ENCODE data around the gene EMX1. TPM values are rescaled to one million over a fixed set of nuclear protein-coding genes. Genes with fewer than 3 reads are reported as not detected.
A peak's percentile ranks its signal among the peaks of the same experiment; 100 is the strongest.

EMX1 gene
- total and polyA plus RNA-seq, 2 of the 13 experiments (the other 11 are each of a cell fraction or from before 2014, with no cell fraction given), result 0.62 to 4.9 TPM

DNA sequence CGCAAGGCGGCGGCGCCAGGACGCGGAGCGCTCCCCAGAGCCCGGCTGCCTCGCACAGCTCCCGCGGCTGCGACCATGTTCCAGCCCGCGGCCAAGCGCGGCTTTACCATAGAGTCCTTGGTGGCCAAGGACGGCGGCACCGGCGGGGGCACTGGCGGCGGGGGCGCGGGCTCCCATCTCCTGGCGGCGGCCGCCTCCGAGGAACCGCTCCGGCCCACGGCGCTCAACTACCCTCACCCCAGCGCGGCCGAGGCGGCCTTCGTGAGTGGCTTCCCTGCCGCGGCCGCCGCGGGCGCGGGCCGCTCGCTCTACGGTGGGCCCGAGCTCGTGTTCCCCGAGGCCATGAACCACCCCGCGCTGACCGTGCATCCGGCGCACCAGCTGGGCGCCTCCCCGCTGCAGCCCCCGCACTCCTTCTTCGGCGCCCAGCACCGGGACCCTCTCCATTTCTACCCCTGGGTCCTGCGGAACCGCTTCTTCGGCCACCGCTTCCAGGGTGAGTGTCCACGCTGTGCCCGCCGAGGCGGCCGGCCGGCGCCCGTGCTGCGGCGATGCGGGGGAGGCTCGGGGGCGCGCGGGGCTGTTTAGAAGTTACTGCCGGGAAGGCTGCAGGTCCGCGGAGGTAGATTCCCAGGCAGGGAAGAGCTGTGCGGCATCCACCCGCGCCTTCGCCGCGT lies 696 bp downstream of the EMX1 start (continued):
- TF ChIP-seq, protein P1, sequence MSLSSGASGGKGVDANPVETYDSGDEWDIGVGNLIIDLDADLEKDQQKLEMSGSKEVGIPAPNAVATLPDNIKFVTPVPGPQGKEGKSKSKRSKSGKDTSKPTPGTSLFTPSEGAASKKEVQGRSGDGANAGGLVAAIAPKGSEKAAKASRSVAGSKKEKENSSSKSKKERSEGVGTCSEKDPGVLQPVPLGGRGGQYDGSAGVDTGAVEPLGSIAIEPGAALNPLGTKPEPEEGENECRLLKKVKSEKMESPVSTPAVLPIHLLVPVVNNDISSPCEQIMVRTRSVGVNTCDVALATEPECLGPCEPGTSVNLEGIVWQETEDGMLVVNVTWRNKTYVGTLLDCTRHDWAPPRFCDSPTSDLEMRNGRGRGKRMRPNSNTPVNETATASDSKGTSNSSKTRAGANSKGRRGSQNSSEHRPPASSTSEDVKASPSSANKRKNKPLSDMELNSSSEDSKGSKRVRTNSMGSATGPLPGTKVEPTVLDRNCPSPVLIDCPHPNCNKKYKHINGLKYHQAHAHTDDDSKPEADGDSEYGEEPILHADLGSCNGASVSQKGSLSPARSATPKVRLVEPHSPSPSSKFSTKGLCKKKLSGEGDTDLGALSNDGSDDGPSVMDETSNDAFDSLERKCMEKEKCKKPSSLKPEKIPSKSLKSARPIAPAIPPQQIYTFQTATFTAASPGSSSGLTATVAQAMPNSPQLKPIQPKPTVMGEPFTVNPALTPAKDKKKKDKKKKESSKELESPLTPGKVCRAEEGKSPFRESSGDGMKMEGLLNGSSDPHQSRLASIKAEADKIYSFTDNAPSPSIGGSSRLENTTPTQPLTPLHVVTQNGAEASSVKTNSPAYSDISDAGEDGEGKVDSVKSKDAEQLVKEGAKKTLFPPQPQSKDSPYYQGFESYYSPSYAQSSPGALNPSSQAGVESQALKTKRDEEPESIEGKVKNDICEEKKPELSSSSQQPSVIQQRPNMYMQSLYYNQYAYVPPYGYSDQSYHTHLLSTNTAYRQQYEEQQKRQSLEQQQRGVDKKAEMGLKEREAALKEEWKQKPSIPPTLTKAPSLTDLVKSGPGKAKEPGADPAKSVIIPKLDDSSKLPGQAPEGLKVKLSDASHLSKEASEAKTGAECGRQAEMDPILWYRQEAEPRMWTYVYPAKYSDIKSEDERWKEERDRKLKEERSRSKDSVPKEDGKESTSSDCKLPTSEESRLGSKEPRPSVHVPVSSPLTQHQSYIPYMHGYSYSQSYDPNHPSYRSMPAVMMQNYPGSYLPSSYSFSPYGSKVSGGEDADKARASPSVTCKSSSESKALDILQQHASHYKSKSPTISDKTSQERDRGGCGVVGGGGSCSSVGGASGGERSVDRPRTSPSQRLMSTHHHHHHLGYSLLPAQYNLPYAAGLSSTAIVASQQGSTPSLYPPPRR (CRISPR knock-in tag; IDR thresholded peaks at IDR 0.05; ENCODE audit: borderline replicate concordance), result no peak
- no peak for TF ChIP-seq NFE2 (CRISPR knock-in tag; IDR thresholded peaks at IDR 0.05)
- no peak for TF ChIP-seq ZNF3 (CRISPR knock-in tag; IDR thresholded peaks at IDR 0.05)
- TF ChIP-seq SIX1 (CRISPR knock-in tag; IDR thresholded peaks at IDR 0.05; ENCODE audit: borderline replicate concordance), result no peak
- TF ChIP-seq SRSF9 (IDR thresholded peaks at IDR 0.05; ENCODE audit: borderline replicate concordance, insufficient read depth, low read depth, low read length, poor library complexity, severe bottlenecking), result no peak
- TF ChIP-seq, protein P2, sequence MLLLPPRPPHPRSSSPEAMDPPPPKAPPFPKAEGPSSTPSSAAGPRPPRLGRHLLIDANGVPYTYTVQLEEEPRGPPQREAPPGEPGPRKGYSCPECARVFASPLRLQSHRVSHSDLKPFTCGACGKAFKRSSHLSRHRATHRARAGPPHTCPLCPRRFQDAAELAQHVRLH (CRISPR knock-in tag; IDR thresholded peaks at IDR 0.05; ENCODE audit: borderline replicate concordance, low read depth), result no peak
- TF ChIP-seq NRL (CRISPR knock-in tag; IDR thresholded peaks at IDR 0.05; ENCODE audit: borderline replicate concordance), result no peak
- TF ChIP-seq ESRRA (CRISPR knock-in tag; IDR thresholded peaks at IDR 0.05; ENCODE audit: low read depth), result 0 out of 2 replicates have a peak, but pooled peaks have one; percentile 20
- TF ChIP-seq ZNF24 (IDR thresholded peaks at IDR 0.05), result no peak
- TF ChIP-seq, protein P3, sequence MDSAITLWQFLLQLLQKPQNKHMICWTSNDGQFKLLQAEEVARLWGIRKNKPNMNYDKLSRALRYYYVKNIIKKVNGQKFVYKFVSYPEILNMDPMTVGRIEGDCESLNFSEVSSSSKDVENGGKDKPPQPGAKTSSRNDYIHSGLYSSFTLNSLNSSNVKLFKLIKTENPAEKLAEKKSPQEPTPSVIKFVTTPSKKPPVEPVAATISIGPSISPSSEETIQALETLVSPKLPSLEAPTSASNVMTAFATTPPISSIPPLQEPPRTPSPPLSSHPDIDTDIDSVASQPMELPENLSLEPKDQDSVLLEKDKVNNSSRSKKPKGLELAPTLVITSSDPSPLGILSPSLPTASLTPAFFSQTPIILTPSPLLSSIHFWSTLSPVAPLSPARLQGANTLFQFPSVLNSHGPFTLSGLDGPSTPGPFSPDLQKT (CRISPR knock-in tag; IDR thresholded peaks at IDR 0.05; ENCODE audit: borderline replicate concordance), result peak; percentile 27; the same call in 1 of the 2 replicates
- no peak; the same call in 1 of the 2 replicates for TF ChIP-seq NR2F2 (IDR thresholded peaks at IDR 0.05; ENCODE audit: borderline replicate concordance, low read depth)
- TF ChIP-seq, protein P4, sequence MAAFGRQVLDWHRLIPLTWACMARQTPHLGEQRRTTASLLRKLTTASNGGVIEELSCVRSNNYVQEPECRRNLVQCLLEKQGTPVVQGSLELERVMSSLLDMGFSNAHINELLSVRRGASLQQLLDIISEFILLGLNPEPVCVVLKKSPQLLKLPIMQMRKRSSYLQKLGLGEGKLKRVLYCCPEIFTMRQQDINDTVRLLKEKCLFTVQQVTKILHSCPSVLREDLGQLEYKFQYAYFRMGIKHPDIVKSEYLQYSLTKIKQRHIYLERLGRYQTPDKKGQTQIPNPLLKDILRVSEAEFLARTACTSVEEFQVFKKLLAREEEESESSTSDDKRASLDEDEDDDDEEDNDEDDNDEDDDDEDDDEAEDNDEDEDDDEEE (CRISPR knock-in tag; IDR thresholded peaks at IDR 0.05), result no peak
- TF ChIP-seq FOXC1 (CRISPR knock-in tag; IDR thresholded peaks at IDR 0.05; ENCODE audit: borderline replicate concordance), result no peak
- no peak for TF ChIP-seq ZNF180 (CRISPR knock-in tag; IDR thresholded peaks at IDR 0.05; ENCODE audit: borderline replicate concordance, low read depth)
- TF ChIP-seq RFXAP (CRISPR knock-in tag; IDR thresholded peaks at IDR 0.05; ENCODE audit: borderline replicate concordance), result no peak
- no peak for TF ChIP-seq ZNF616 (CRISPR knock-in tag; IDR thresholded peaks at IDR 0.05; ENCODE audit: low read depth)
- TF ChIP-seq, protein P5, sequence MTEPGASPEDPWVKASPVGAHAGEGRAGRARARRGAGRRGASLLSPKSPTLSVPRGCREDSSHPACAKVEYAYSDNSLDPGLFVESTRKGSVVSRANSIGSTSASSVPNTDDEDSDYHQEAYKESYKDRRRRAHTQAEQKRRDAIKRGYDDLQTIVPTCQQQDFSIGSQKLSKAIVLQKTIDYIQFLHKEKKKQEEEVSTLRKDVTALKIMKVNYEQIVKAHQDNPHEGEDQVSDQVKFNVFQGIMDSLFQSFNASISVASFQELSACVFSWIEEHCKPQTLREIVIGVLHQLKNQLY (CRISPR knock-in tag; IDR thresholded peaks at IDR 0.05), result no peak
- TF ChIP-seq NR2C2 (CRISPR knock-in tag; IDR thresholded peaks at IDR 0.05; ENCODE audit: borderline replicate concordance), result no peak
- TF ChIP-seq IRF2 (CRISPR knock-in tag; IDR thresholded peaks at IDR 0.05), result no peak
- no peak for TF ChIP-seq NPAS2 (CRISPR knock-in tag; IDR thresholded peaks at IDR 0.05; ENCODE audit: borderline replicate concordance)
- 0 out of 2 replicates have a peak, but pooled peaks have one; percentile 42 for TF ChIP-seq MEIS2 (CRISPR knock-in tag; IDR thresholded peaks at IDR 0.05)
- no peak for TF ChIP-seq SATB2 (CRISPR knock-in tag; IDR thresholded peaks at IDR 0.05)
- TF ChIP-seq ZNF672 (CRISPR knock-in tag; IDR thresholded peaks at IDR 0.05), result no peak

Data from HepG2 (cell line).